GM12878 (cell line): ENCODE results near the gene COL5A3. TPM values are rescaled to one million over a fixed set of nuclear protein-coding genes. Genes with fewer than 3 reads are reported as not detected.

ENCODE experiments used
- ATAC-seq: fragments of 200-7000 bp; cut with Tn5 transposase; 3 replicates; pipeline ENCODE4 v1.9.1; 2020; ENCODE audit warnings: mild to moderate bottlenecking, moderate library complexity
- BruUV-seq: library from RNA; stranded (reverse); fragments of 400-500 nt; replicated peaks from 2 replicates; lab custom pipeline; 2021; lab: Mats Ljungman, UMichigan
- CTCF ChIA-PET: fragments of 300-600 bp; sonication (Branson Sonifier 250); formaldehyde crosslinking; extraction: SDS; loops from one replicate; lab custom pipeline; 2021; ENCODE audit warnings: inconsistent platforms; lab: Yijun Ruan, JAX
- POLR2A ChIA-PET: fragments of 350-600 bp; formaldehyde crosslinking; extraction: SDS; loops from one replicate; lab custom pipeline; 2021; ENCODE audit warnings: inconsistent platforms; lab: Charles Lee
- RAD21 ChIA-PET: fragments of 300-600 bp; sonication (Branson Sonifier 250); formaldehyde crosslinking; loops from one replicate; lab custom pipeline; 2023; ENCODE audit warnings: antibody characterized with exemption; ENCODE audit not compliant: unreplicated experiment; lab: Charles Lee
- SMC1A ChIA-PET: fragments of 300-600 bp; sonication (Branson Sonifier 250); formaldehyde crosslinking; loops from one replicate; lab custom pipeline; 2023; ENCODE audit not compliant: unreplicated experiment, uncharacterized antibody; lab: Charles Lee
- DNase-seq: peaks from one replicate; pipeline ENCODE4 v3.0.0-alpha.2; 2011; ENCODE audit warnings: low read depth, low spot score
- FAIRE-seq: peaks from 3 replicates; lab custom pipeline; 2011; peaks lifted over from hg19 to GRCh38; lab: Jason Lieb, UNC
- H2AFZ ChIP-seq: 2 replicates; pipeline ENCODE4 v1.6.0; 2011; ENCODE audit warnings: low read depth, low read length, control low read depth; ENCODE audit not compliant: control insufficient read depth
- H3K27ac ChIP-seq: 2 replicates; pipeline ENCODE4 v1.5.1; 2011; ENCODE audit warnings: control low read depth; ENCODE audit not compliant: control insufficient read depth, insufficient read depth
- H3K27me3 ChIP-seq, 2 experiments: replicated peaks in 1 of 2; 2 replicates each; pipeline versions ENCODE4 v1.6.0 to v1.6.1; 2011; ENCODE audit warnings: low read length in 1 of 2; ENCODE audit not compliant: control insufficient read depth in 2 of 2, insufficient read depth in 2 of 2
- H3K36me3 ChIP-seq, 2 experiments: 2 replicates each; pipeline ENCODE4 v1.5.1; 2011; ENCODE audit warnings: low read length in 1 of 2; ENCODE audit not compliant: control insufficient read depth in 2 of 2, insufficient read depth in 2 of 2
- H3K4me1 ChIP-seq: 2 replicates; pipeline ENCODE4 v1.6.1; 2011; ENCODE audit warnings: mild to moderate bottlenecking, low read length, moderate library complexity, mixed read lengths; ENCODE audit not compliant: control insufficient read depth, insufficient read depth
- H3K4me2 ChIP-seq: 2 replicates; pipeline ENCODE4 v1.6.0; 2011; ENCODE audit warnings: control low read depth; ENCODE audit not compliant: control insufficient read depth, insufficient read depth
- H3K4me3 ChIP-seq: fragments of 200-600 bp; sonication (generic); 2 replicates; pipeline ENCODE4 v1.5.1; 2016
- H3K79me2 ChIP-seq: 2 replicates; pipeline ENCODE4 v1.6.0; 2011; ENCODE audit warnings: low read length; ENCODE audit not compliant: control insufficient read depth, insufficient read depth
- H3K9ac ChIP-seq: 2 replicates; pipeline ENCODE4 v1.8.0; 2011; ENCODE audit warnings: low read length, control low read depth, mixed read lengths; ENCODE audit not compliant: control insufficient read depth, insufficient read depth
- H3K9me3 ChIP-seq: replicated peaks from 3 replicates; pipeline ENCODE4 v1.5.1; 2011; ENCODE audit warnings: mild to moderate bottlenecking, low read length; ENCODE audit not compliant: control insufficient read depth, insufficient read depth
- H4K20me1 ChIP-seq: 2 replicates; pipeline ENCODE4 v1.6.0; 2011; ENCODE audit not compliant: control insufficient read depth, insufficient read depth
- CEBPB ChIP-seq, 2 experiments: fragments of 150-350 bp in 1 of 2; IDR thresholded peaks; 2 replicates each; pipeline ENCODE4 v1.6.1; 2012 to 2014; ENCODE audit warnings: low read depth in 2 of 2, low read length in 2 of 2, borderline replicate concordance in 1 of 2, inconsistent platforms in 1 of 2
- CHD1 ChIP-seq: IDR thresholded peaks from 2 replicates; pipeline ENCODE4 v1.6.1; 2012; ENCODE audit warnings: low read depth, low read length, improper control_type of control experiment
- ESRRA ChIP-seq: IDR thresholded peaks from 2 replicates; pipeline ENCODE4 v1.6.1; 2012; ENCODE audit warnings: mild to moderate bottlenecking, low read length, improper control_type of control experiment
- GABPA ChIP-seq: IDR thresholded peaks from 2 replicates; pipeline ENCODE4 v1.6.1; 2014; ENCODE audit warnings: antibody characterized with exemption, low read depth, mild to moderate bottlenecking, inconsistent platforms
- MEF2A ChIP-seq: IDR thresholded peaks from 2 replicates; pipeline ENCODE4 v1.6.1; 2011; ENCODE audit warnings: low read depth, mild to moderate bottlenecking, low read length, moderate library complexity; ENCODE audit not compliant: insufficient read depth
- MTA3 ChIP-seq: IDR thresholded peaks from 2 replicates; pipeline ENCODE4 v1.6.1; 2012; ENCODE audit warnings: low read length, inconsistent platforms, borderline replicate concordance
- NFIC ChIP-seq: IDR thresholded peaks from 2 replicates; pipeline ENCODE4 v1.6.1; 2012; ENCODE audit warnings: low read depth, mild to moderate bottlenecking, inconsistent platforms, low read length, moderate library complexity
- RUNX3 ChIP-seq: IDR thresholded peaks from 2 replicates; pipeline ENCODE4 v1.6.1; 2012; ENCODE audit warnings: low read length, inconsistent platforms
- SUPT20H ChIP-seq: IDR thresholded peaks from 2 replicates; pipeline ENCODE4 v1.6.1; 2011; ENCODE audit warnings: low read depth, mild to moderate bottlenecking, low read length, moderate library complexity, borderline replicate concordance; ENCODE audit not compliant: control insufficient read depth
- ZNF207 ChIP-seq: fragments of 450-650 bp; IDR thresholded peaks from 2 replicates; pipeline ENCODE4 v1.6.1; 2014; ENCODE audit warnings: antibody characterized with exemption, mild to moderate bottlenecking, borderline replicate concordance
- WGBS: methylation state at CpG from one replicate; pipeline ENCODE4 v1.1.6; 2016; ENCODE audit warnings: low lambda C conversion rate; ENCODE audit not compliant: insufficient replicate concordance, insufficient coverage; ENCODE audit errors: missing lambda C conversion rate; 5-methylcytosine and 5-hydroxymethylcytosine counted together
- in situ Hi-C: fragments of 300-500 bp; cut with MboI; formaldehyde crosslinking; loops from 9 replicates; pipeline ENCODE4 v1.14.3; 2018; ENCODE audit warnings: mixed read lengths
- intact Hi-C: fragments of 100-400 bp; cut with micrococcal nuclease; formaldehyde crosslinking; loops from one replicate; pipeline ENCODE4 v1.14.2; 2022; ENCODE audit not compliant: unreplicated experiment
- polyA plus RNA-seq, 11 experiments: library from polyadenylated mRNA; depleted of rRNA in 4 of 11; unstranded in 6 of 11; stranded (reverse) in 5 of 11; fragments of >200 nt; fragmentation: Nextera tagmentation in 4 of 11; fragmentation: Illumina TruSeq in 1 of 11; extraction: Ambion mirVana in 4 of 11; extraction: Trizol in 1 of 11; gene quantifications; 1 replicate in 1 of 11; 2 replicates in 10 of 11; pipeline versions ENCODE4 v1.2.1 to v1.2.3, GENCODE V29; 2011 to 2016; ENCODE audit warnings: inconsistent platforms in 2 of 11, missing spikeins in 2 of 11, low read depth in 1 of 11
- total RNA-seq, 4 experiments: library from RNA; depleted of rRNA in 3 of 4; stranded (reverse); fragments of >200 nt in 3 of 4; fragmentation: Illumina TruSeq in 1 of 4; extraction: Trizol in 1 of 4; gene quantifications; 2 replicates each; pipeline versions ENCODE4 v1.2.1 to v1.2.3, GENCODE V29; 2013 to 2021
- TF ChIP-seq, protein P1 (sequence below): fragments of 450-650 bp; IDR thresholded peaks from 2 replicates; pipeline ENCODE4 v1.6.1; 2016; ENCODE audit warnings: mild to moderate bottlenecking, moderate library complexity, borderline replicate concordance

The COL5A3 gene
- total and polyA plus RNA-seq, 10 of the 15 experiments (the other 5 are each of a cell fraction or from before 2014, with no cell fraction given), result under 0.01 to 8.3 (median 0.10) TPM; not detected in 2

- ATAC-seq (no peak), FAIRE-seq (no peak), DNase-seq (no peak)
- H3K27me3 ChIP-seq, result no peaks in the 10 kb centered on the region
- in situ Hi-C loops (no loop called here), intact Hi-C loops (no loop called here)
- no peak overlapping the region for H3K27ac ChIP-seq
- no TSS peak for BruUV-seq
- no peaks in the 10 kb centered on the region for H3K4me1 ChIP-seq
- 37% methylated on average over 6 of the region's 6 CpGs for WGBS
- RAD21 ChIA-PET, result interaction anchor here (0.6 to 0.9 kb wide), 2 partner anchors 24 to 73 kb away, joined by 3 read pairs; no protein-coding TSS in a partner anchor
- POLR2A ChIA-PET, result interaction anchor here (0.5 to 1.0 kb wide), 2 partner anchors 42 to 203 kb away, joined by 3 to 7 read pairs; no protein-coding TSS in a partner anchor
- no peak overlapping the region for H3K4me3 ChIP-seq
- H2AFZ ChIP-seq, result no peak overlapping the region
- no peaks in the 10 kb centered on the region; the same call in 2 of the 3 replicates for H3K9me3 ChIP-seq
- no peaks in the 10 kb centered on the region for H4K20me1 ChIP-seq
- no peaks in the 10 kb centered on the region for H3K36me3 ChIP-seq
- no peaks in the 10 kb centered on the region for H3K79me2 ChIP-seq
- H3K9ac ChIP-seq, result no peak overlapping the region
- peak; percentile 53; the same call in 1 of the 2 replicates for TF ChIP-seq GABPA
- no peak for TF ChIP-seq SUPT20H
- TF ChIP-seq RUNX3, result no peak
- no peak for TF ChIP-seq CHD1
- no peak for TF ChIP-seq MEF2A
- no peak for TF ChIP-seq ZNF207
- TF ChIP-seq, protein P1, sequence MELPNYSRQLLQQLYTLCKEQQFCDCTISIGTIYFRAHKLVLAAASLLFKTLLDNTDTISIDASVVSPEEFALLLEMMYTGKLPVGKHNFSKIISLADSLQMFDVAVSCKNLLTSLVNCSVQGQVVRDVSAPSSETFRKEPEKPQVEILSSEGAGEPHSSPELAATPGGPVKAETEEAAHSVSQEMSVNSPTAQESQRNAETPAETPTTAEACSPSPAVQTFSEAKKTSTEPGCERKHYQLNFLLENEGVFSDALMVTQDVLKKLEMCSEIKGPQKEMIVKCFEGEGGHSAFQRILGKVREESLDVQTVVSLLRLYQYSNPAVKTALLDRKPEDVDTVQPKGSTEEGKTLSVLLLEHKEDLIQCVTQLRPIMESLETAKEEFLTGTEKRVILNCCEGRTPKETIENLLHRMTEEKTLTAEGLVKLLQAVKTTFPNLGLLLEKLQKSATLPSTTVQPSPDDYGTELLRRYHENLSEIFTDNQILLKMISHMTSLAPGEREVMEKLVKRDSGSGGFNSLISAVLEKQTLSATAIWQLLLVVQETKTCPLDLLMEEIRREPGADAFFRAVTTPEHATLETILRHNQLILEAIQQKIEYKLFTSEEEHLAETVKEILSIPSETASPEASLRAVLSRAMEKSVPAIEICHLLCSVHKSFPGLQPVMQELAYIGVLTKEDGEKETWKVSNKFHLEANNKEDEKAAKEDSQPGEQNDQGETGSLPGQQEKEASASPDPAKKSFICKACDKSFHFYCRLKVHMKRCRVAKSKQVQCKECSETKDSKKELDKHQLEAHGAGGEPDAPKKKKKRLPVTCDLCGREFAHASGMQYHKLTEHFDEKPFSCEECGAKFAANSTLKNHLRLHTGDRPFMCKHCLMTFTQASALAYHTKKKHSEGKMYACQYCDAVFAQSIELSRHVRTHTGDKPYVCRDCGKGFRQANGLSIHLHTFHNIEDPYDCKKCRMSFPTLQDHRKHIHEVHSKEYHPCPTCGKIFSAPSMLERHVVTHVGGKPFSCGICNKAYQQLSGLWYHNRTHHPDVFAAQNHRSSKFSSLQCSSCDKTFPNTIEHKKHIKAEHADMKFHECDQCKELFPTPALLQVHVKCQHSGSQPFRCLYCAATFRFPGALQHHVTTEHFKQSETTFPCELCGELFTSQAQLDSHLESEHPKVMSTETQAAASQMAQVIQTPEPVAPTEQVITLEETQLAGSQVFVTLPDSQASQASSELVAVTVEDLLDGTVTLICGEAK, result peak; percentile 53
- TF ChIP-seq CEBPB (IDR thresholded peaks at IDR 0.05; ENCODE audit: borderline replicate concordance in 1 of 2, low read depth in 2 of 2, low read length in 2 of 2), result no peak
- TF ChIP-seq NFIC, result no peak
- no peak for TF ChIP-seq ESRRA
- no peak for TF ChIP-seq MTA3
- CTCF ChIA-PET, result interaction anchor here (1.0 kb wide), 1 partner anchor 71 kb away, joined by 3 read pairs; no protein-coding TSS in a partner anchor
- SMC1A ChIA-PET, result no interaction called here
- no peak overlapping the region for H3K4me2 ChIP-seq
Observed at GRCh38 chr19:10003271-10003670, 7.0 kb downstream of the COL5A3 start.
